NCI-H1694 (cell line): ENCODE measurements around the gene FAM204A.

Experiments
- DNase-seq: peaks from one replicate; lab custom pipeline; 2025; lab: John Stamatoyannopoulos, UW

Gene FAM204A

GRCh38 chr10:118341791-118342637 lies at the start of gene FAM204A:
Gene FAM204A, minus strand, starts transcription at chr10:118342324. Its CDS starts 5,909 bp downstream, at chr10:118336415.
- peak; percentile 48 for DNase-seq

GRCh38 chr10:118383699-118384098 lies 41.6 kb upstream of the FAM204A start:
- no peak for DNase-seq

- DNase-seq = no peak
These were observed 41.1 kb upstream of the FAM204A start for GRCh38 chr10:118383063-118383689.

DNA sequence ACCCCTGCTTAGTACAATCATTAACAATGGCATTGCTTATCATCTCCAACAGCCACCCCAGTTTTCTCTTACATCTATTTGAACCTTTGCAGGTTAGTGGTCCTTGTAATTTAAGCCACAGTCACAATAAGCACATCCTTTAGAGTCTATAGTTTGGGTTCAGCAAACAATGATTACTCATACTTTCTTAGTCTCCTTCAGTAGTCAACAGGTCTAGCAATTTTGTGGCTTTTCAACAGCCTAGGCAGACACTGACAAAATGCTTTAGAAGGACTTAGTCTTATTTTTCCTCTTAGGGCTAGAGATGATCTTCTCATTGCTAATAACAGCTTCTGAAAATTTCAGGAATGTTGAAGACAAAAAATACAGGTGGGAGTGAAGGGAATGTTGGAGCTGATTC lies 32.3 kb upstream of the FAM204A start:
- no peak for DNase-seq

DNA sequence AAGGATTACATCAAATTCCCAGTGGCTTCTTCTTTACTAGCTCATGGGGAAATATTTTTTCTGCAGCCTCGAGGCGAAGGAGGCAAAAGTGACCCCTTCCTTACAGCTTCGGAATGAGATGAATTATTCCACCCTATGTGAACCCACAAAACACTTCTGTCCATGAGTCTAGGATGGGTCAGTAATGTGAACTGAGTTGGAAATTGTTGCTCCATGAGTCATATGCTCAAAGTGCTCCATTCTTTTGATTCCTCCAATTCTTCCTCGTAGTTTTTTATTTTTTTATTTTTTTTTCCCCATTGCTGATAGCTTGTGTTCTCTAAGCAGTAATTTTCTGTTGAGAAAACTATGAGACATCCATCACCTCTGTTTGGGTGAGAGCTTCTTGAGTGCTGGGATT lies 31.7 kb upstream of the FAM204A start:
- no peak for DNase-seq

GRCh38 chr10:118370499-118370898 lies 28.4 kb upstream of the FAM204A start:
- no peak for DNase-seq

DNA sequence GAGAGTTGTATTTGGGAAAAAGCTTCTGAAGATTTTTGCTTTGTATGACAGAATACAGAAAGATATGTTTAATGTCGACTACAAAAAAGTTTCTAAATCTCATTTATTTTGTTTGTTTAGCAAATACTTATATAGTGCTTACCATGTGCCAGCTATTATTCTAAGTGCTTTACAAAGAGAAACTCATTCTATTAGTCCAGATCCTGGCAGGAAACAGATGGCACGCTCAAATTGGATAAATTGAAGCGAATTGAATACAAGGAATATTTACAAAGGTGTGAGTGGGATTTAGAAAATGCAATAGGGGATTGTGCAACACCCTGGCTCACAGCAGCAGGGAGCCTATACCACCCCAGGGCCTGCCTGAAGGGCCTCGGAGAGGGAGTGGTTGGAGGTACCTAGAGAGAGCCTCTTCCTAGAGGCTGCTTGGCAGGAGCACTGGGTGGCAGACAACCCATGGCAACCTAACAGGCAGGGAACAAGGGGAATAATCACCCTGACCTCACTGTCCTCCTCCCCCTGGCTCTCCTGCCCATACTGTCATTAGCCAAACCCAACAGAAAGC lies 27.6 kb upstream of the FAM204A start:
- DNase-seq = peak; percentile 2

DNA sequence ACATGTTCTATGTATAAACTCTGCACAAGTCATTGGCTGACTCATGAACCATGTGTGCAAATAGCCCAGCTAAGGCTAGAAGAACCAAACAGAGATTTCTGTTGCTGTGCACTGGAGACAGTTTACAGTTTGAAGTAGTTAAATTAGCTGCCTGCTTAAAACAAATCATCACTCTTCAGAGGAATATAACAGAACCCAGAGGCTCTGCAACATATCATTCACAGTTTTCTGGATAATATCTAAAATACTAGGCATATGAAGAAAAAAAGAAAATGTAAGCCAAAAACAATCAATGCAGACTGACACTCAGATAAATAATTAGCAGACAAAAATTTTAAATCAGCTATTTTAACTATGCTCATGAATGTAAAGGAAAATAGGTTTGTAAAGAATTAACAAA lies 23.6 kb upstream of the FAM204A start:
- no peak for DNase-seq

GRCh38 chr10:118362103-118362502 lies 20.0 kb upstream of the FAM204A start:
- DNase-seq = no peak

DNA sequence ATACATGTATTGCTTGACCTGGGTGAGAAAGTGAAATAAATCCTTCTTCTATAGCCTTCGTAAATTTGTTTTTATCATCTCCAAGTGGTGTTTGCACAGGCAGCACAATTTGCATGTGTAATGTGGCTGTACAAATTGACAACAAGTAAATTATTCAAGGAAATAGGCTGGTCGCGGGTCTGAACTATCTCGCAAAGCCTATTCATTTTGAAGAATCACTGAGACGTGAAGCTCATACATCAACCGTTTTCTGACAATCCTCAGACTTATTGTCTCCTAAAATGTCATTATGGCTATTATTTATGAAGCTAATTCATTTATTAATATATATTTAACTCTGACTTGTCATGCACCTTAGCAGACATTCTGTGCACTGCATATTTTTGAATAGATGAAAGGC lies 16.2 kb upstream of the FAM204A start:
- no peak for DNase-seq

GRCh38 chr10:118357841-118358240 lies 15.7 kb upstream of the FAM204A start:
- DNase-seq = no peak

- no peak for DNase-seq
These were observed 14.5 kb upstream of the FAM204A start for GRCh38 chr10:118356628-118357027.

DNA sequence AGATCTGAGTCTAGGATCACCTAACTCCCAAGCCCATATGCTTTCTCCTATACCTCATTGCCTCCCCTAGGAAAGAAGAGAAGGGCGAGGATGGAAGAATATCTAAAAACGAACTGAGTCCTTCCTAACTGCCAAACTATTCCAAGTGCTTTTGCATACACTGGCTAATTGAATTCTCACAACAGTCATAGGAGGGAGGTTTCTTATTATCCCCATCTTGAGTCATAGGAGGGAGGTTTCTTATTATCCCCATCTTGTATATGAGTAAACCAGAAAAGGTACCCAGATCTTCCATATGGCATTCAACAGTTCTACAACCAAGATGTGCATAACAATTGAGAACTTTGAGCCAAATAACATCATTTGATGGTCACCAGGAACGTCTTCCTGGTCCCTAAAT lies 13.1 kb upstream of the FAM204A start:
- no peak for DNase-seq

DNA sequence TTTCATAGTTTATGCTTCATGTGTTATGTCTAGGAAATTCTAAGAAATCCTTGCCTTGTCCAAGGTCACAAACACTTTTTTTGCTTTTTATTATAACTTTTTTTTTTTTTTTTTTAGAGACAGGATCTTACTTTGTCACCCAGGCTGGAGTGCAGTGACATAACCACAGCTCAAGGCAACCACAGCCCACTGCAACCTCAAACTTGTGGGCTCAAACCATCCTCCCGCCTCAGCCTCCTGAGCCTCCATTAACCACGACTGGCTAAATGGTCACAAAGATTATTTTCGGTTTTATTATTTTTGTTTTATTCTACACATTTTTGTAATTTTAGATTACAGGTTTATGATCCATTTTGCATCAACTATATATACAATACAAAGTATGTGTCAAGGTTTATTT lies 7.1 kb upstream of the FAM204A start:
- DNase-seq = no peak

GRCh38 chr10:118343549-118343948 lies 1.4 kb upstream of the FAM204A start:
- DNase-seq = no peak

GRCh38 chr10:118343115-118343514 lies 991 bp upstream of the FAM204A start:
- DNase-seq = no peak

- no peak for DNase-seq
These were observed 505 bp upstream of the FAM204A start for GRCh38 chr10:118342638-118343020.

GRCh38 chr10:118340486-118340885 lies 1.6 kb downstream of the FAM204A start:
- DNase-seq = no peak

- DNase-seq = no peak
These were observed 3.0 kb downstream of the FAM204A start for GRCh38 chr10:118339111-118339510.

- no peak for DNase-seq
These were observed 4.8 kb downstream of the FAM204A start for GRCh38 chr10:118337356-118337755.

- no peak for DNase-seq
These were observed 8.3 kb downstream of the FAM204A start for GRCh38 chr10:118333871-118334270.

- DNase-seq = no peak
These were observed 9.0 kb downstream of the FAM204A start for GRCh38 chr10:118332948-118333710.

DNA sequence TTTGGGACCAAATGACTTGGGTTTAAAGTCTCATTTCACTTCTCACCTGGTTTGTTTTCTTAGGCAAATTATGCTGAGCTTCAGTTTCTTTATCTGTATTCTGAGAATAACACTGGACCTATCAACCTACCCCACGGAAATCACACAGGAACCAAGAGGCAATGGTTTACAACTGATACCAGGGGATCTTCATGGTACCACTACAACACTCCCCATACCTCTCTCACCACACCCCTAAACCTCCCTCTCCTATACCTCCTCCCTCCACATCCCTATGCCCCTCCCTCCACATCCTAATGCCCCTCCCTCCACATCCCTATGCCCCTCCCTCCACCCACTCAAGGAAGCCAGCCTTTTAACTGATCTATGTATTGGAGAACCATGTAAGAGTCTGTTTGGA lies 9.9 kb downstream of the FAM204A start:
- DNase-seq = no peak
